Right kidney (tissue), 1 donor: ENCODE measurements around the gene TCF15.

Source experiments
- DNase-seq: peaks from one replicate; pipeline ENCODE4 v3.0.0-alpha.2; 2016

The TCF15 gene

GRCh38 chr20:611843-612185 lies 1.7 kb upstream of the TCF15 start:
- no peak for DNase-seq

GRCh38 chr20:611047-611842 lies 1.1 kb upstream of the TCF15 start:
- DNase-seq = peak; percentile 66

- peak; percentile 55 for DNase-seq
Observed at GRCh38 chr20:609371-609964, 641 bp downstream of the TCF15 start.

- DNase-seq = no peak
Observed at GRCh38 chr20:608970-609369, 1.1 kb downstream of the TCF15 start.

GRCh38 chr20:607476-607875 lies 2.6 kb downstream of the TCF15 start:
- DNase-seq = no peak

- DNase-seq = no peak
Observed at GRCh38 chr20:605237-605636, 4.9 kb downstream of the TCF15 start.

GRCh38 chr20:603116-603640 lies 6.9 kb downstream of the TCF15 start:
- DNase-seq = no peak

- no peak for DNase-seq
Observed at GRCh38 chr20:602111-602970, 7.8 kb downstream of the TCF15 start.

- DNase-seq = no peak
Observed at GRCh38 chr20:600736-601135, 9.4 kb downstream of the TCF15 start.

GRCh38 chr20:600141-600540 lies 10.0 kb downstream of the TCF15 start:
- DNase-seq = no peak

GRCh38 chr20:598133-598850 lies 11.8 kb downstream of the TCF15 start:
- no peak for DNase-seq

GRCh38 chr20:597560-597959 lies 12.5 kb downstream of the TCF15 start:
- no peak for DNase-seq

- DNase-seq = peak; percentile 22
Observed at GRCh38 chr20:595330-596308, 14.5 kb downstream of the TCF15 start.

- DNase-seq = no peak
Observed at GRCh38 chr20:592506-592905, 17.6 kb downstream of the TCF15 start.

- no peak for DNase-seq
Observed at GRCh38 chr20:591941-592340, 18.2 kb downstream of the TCF15 start.

- no peak for DNase-seq
Observed at GRCh38 chr20:588932-589672, 21.0 kb downstream of the TCF15 start.

- DNase-seq = no peak
Observed at GRCh38 chr20:588476-588875, 21.6 kb downstream of the TCF15 start.

GRCh38 chr20:584971-585301 lies 25.2 kb downstream of the TCF15 start:
- DNase-seq = no peak

- no peak for DNase-seq
Observed at GRCh38 chr20:584161-584970, 25.7 kb downstream of the TCF15 start.

- no peak for DNase-seq
Observed at GRCh38 chr20:582204-582603, 27.9 kb downstream of the TCF15 start.
